Effector memory CD4-positive, alpha-beta T cell (primary cell): ENCODE data around the gene DENND11.

Experiments used
- DNase-seq, 3 donors: peaks; one replicate each; pipeline ENCODE4 v3.0.0-alpha.2; 2020
- H3K27ac ChIP-seq: 2 replicates; pipeline ENCODE4 v1.7.0; 2013; ENCODE audit warnings: mild to moderate bottlenecking, low read length, moderate library complexity; ENCODE audit not compliant: insufficient read depth, poor library complexity, severe bottlenecking
- H3K27me3 ChIP-seq: replicated peaks from 2 replicates; pipeline ENCODE4 v1.7.0; 2013; ENCODE audit warnings: mild to moderate bottlenecking, low read length; ENCODE audit not compliant: insufficient read depth, control insufficient read depth, poor library complexity, severe bottlenecking
- H3K36me3 ChIP-seq: 2 replicates; pipeline ENCODE4 v1.7.0; 2013; ENCODE audit warnings: mild to moderate bottlenecking, low read length, moderate library complexity; ENCODE audit not compliant: control insufficient read depth, insufficient read depth
- H3K4me1 ChIP-seq: 2 replicates; pipeline ENCODE4 v1.7.0; 2013; ENCODE audit warnings: low read length, mild to moderate bottlenecking; ENCODE audit not compliant: control insufficient read depth, insufficient read depth, poor library complexity, severe bottlenecking
- H3K4me3 ChIP-seq: 2 replicates; pipeline ENCODE4 v1.7.0; 2013; ENCODE audit warnings: low read length, low read depth, mild to moderate bottlenecking; ENCODE audit not compliant: insufficient read depth, poor library complexity, severe bottlenecking
- H3K9me3 ChIP-seq: 2 replicates; pipeline ENCODE4 v1.7.0; 2013; ENCODE audit warnings: mild to moderate bottlenecking, low read length, moderate library complexity; ENCODE audit not compliant: control insufficient read depth

DENND11 gene

DNA sequence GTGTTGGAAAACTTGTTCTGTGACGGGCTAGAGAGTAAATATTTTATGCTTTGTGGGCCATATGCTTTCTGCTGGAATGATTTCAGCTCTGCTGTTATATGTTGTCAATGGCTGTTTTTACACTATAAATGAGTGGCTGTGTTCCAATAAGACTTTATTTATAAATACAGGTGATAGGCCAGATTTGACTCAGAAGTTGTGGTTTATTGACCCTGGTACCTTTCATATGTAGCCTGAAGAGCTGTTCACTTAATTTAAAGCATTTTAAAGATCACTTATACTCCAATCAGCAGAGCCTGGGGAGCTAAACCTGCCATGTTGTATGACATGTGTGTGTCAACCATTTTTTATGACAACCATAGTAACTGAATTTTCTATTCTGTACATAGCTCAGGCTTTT, 27.1 kb upstream of the DENND11 start:
- H3K27ac ChIP-seq: no peak overlapping the region
- H3K27me3 ChIP-seq: no peaks in the 10 kb centered on the region
- no peak for DNase-seq
- H3K4me1 ChIP-seq: no peaks in the 10 kb centered on the region
- H3K36me3 ChIP-seq: no peaks in the 10 kb centered on the region
- no peak overlapping the region for H3K4me3 ChIP-seq
- no peaks in the 10 kb centered on the region for H3K9me3 ChIP-seq

DNA sequence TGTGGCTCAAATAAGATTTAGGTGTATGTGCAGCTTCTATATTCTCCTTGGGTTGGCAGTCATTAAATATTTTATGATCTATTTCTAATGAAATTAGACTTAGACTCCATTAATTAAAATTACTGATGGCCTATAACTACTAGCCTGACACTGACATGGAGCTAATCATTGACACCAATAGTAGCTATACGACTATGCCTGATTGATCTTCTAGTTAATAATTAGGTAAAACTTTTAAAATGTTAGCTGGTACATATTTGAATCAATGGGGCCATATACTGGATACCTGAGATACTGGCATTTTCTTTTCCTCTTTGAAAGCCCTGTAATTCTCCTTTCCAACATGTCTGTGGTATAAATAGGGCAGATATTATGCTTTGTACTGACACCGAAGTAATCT, 20.6 kb upstream of the DENND11 start:
- no peaks in the 10 kb centered on the region for H3K4me1 ChIP-seq
- no peak overlapping the region for H3K27ac ChIP-seq
- H3K27me3 ChIP-seq: no peaks in the 10 kb centered on the region
- no peak overlapping the region for H3K4me3 ChIP-seq
- no peak for DNase-seq
- H3K9me3 ChIP-seq: no peaks in the 10 kb centered on the region
- H3K36me3 ChIP-seq: no peaks in the 10 kb centered on the region

DNA sequence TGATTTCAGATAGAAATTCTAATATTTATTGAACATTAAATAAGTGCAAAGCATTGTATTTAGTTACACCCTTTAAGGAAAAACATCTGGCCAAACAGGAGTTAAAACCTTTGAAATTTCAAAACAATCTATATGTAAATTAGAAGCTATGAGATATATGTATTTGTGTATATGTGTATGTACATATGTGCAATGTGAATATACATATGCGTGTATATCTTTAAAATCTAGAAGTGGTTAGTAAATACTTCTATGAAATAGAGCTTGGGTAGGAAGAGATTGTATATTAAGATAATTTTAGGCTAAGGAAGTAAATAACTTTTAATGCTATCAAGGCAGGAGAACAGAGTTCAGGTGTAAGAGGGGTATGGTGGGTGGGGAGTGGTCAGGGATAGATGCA, 15.5 kb upstream of the DENND11 start:
- Histone ChIP-seq H3K27me3 (no peaks in the 10 kb centered on the region), H3K27ac (no peak overlapping the region), H3K4me1 (no peaks in the 10 kb centered on the region), H3K4me3 (no peak overlapping the region), H3K36me3 (no peaks in the 10 kb centered on the region), H3K9me3 (no peaks in the 10 kb centered on the region)
- no peak for DNase-seq

DNA sequence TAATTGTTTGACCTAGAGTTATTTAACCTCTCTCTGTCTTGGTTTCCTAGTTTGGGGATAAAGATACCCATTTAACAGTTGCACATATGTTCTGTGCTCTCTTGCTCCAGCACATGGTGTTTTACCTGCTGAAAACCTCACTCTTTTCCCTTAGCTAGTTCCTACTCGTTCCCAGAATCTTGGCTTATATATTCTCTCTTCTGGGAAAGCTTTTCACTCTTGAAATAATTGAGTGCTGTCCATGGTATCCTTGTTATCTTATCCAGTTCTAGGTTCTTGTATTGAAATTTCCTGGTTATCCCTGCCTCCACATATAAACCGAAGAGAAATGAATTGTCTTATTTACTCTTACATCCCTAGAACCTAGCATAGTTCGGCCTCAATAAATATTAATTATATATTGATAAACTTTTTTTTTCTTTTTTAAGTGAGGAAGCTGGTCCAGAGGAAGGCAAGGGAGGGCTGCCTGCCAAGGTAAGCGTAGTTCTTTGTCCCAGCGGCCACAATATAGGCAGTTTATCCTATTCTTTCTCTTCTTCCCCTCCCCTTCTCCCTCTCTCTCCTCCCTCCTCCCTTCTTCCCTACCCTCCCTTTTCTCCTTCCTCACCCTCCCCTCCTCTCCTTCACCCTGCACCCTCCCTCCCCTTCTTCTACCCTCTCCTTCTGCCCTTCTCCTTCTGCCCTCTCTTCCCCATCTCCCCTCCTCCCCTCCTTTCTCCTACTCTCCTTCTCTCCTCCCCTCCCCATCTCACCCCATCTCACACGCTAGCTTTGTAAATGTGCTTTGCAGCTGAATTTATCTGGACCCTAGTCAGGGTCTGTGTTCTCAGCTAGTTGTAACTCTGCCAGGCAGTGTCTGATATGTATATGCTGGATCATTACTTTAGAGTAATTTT, 14.1 kb upstream of the DENND11 start:
- H3K27ac ChIP-seq: no peak overlapping the region
- no peaks in the 10 kb centered on the region for H3K27me3 ChIP-seq
- H3K36me3 ChIP-seq: no peaks in the 10 kb centered on the region
- H3K4me1 ChIP-seq: no peaks in the 10 kb centered on the region
- DNase-seq: no peak
- no peak overlapping the region for H3K4me3 ChIP-seq
- H3K9me3 ChIP-seq: no peaks in the 10 kb centered on the region

DNA sequence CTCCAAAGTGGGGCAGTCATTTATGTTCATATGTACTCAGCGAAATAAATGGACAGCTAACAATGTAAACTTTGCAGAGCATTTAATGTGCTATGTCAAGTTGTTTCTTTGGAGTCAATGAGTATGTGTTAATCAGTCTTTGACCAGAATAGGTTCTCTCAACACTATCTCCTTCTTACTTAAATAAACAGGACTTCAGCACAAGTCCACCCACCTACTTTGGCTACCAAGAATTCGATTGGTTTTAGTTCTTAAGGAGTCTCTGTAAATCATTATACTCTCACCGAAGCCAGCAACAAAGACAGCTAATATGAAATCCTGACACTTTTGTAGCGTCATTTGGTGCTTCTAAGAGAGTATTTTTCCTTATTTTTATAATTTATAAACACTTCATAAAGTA, 13.1 kb upstream of the DENND11 start:
- H3K4me3 ChIP-seq: no peak overlapping the region

DNA sequence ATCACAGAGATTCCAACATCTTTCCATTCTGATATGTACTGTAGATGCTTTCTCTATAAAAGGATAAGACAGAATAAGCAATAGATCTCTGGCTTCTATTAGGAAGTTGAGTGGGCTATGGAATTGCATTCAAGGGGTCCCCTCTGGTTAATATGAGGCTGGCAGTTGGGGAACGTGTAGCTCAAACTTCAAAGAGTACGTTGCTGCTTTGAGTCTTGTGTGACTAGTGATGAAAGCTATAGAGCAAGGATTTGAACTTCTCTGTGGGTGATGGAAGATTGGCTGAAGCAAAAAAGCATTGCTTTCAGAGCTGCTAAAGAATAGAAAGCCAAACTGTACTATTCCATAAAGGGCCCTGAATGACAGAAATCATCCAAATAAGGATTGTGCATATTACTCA, 12.6 kb upstream of the DENND11 start:
- Histone ChIP-seq H3K4me3 (no peak overlapping the region), H3K27me3 (no peaks in the 10 kb centered on the region)

More for the DNA sequence above, 13.1 kb upstream of the DENND11 start:
- H3K27me3 ChIP-seq: no peaks in the 10 kb centered on the region
- DNase-seq: no peak
- no peak overlapping the region for H3K27ac ChIP-seq
- H3K4me1 ChIP-seq: no peaks in the 10 kb centered on the region
- H3K36me3 ChIP-seq: no peaks in the 10 kb centered on the region
- no peaks in the 10 kb centered on the region for H3K9me3 ChIP-seq

DNA sequence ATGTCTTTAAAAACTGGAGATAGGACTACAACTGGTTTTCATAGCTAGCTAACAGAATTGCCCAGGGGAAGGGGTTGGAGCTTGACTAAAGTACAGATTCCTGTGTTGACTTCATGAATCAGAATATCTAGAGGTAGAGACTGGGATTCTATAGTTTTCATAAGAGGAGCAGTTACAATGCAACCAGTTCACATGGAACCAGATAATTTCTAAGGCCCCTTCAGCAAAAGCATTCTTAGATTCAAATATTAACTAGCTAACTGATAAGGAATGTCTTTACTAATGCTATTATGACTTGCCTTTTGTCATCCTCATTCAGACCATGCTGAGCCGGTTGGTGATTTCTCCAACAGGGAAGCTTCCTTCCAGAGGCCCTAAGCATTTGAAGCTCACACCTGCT, 11.9 kb upstream of the DENND11 start:
- Histone ChIP-seq H3K4me3 (no peak overlapping the region), H3K36me3 (no peaks in the 10 kb centered on the region), H3K27me3 (no peaks in the 10 kb centered on the region), H3K4me1 (no peaks in the 10 kb centered on the region), H3K27ac (no peak overlapping the region), H3K9me3 (no peaks in the 10 kb centered on the region)
- no peak for DNase-seq

More for the DNA sequence above, 12.6 kb upstream of the DENND11 start:
- DNase-seq: no peak
- H3K27ac ChIP-seq: no peak overlapping the region
- H3K9me3 ChIP-seq: no peaks in the 10 kb centered on the region
- no peaks in the 10 kb centered on the region for H3K4me1 ChIP-seq
- H3K36me3 ChIP-seq: no peaks in the 10 kb centered on the region

DNA sequence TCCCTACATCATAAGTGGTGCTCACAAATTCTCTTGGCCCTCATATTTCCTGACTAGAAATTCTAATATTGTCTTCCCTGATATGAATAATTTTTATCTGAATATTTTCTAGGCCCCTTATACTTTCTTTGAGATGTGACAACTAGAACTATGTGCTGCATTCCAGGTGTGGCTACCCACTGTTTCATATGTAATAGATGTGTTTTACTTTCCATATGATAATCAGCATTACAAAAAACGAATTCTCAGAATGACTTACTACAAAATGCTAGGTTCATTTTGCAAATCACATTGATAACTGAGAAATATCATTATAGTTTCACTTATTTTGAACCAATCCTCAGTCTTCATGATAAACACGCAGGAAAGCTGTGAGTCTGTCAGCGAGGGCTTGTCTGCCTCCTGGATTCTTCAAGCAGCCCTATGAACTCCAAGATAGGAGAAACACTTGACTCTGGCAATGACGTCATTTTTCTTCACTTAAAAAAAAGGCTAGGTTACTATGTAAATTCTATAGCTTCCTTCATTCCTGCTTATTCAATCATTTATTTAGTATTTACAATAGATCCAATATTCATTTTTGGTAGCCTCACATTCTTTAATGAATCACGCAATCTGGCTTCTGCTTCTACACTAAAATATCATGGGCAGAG, 10.8 kb upstream of the DENND11 start:
- Histone ChIP-seq H3K9me3 (no peaks in the 10 kb centered on the region), H3K4me3 (no peak overlapping the region), H3K27me3 (no peaks in the 10 kb centered on the region), H3K36me3 (no peaks in the 10 kb centered on the region), H3K4me1 (no peaks in the 10 kb centered on the region), H3K27ac (no peak overlapping the region)
- DNase-seq: no peak

DNA sequence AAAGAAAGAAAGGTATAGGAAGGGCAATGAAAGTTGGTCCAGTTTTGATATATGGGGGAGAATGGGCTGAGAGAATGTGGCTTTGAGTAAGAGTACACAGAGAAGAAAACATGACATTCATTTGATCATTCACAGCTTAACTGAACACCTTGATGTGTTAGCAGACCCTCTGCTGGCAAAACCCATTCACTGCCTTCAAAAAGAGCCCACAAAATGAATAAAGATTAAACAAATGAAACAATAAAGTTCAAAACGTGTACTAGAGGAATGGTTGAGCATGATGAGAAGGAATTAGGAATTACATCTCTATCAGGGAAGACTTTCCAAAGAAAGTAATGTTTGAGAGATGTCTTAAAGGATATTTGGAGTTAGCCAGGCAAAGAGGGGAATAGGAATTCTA, 8.3 kb upstream of the DENND11 start:
- no peaks in the 10 kb centered on the region for H3K36me3 ChIP-seq
- no peak overlapping the region for H3K4me3 ChIP-seq
- no peaks in the 10 kb centered on the region for H3K4me1 ChIP-seq
- no peak for DNase-seq
- no peak overlapping the region for H3K27ac ChIP-seq
- H3K9me3 ChIP-seq: no peaks in the 10 kb centered on the region
- no peaks in the 10 kb centered on the region for H3K27me3 ChIP-seq

DNA sequence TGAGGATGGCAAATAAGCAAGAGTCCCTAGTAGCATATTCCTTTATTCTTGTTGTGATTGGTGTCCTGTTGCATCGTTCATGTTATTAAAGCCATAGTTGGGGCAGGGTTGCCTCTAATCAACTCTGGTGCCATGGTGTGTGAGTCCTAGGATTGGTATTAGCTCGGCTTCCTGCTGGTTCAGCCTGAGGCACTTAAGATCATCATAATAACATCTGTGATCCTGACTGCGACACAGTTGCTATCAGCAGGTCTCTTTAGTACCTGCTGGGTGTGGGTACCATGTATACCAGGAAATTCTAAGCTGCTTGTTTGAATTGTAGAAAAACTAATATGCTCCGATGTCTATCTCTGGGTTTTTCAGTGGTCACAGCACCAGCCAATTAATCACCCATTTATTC, 7.8 kb upstream of the DENND11 start:
- Histone ChIP-seq H3K4me1 (no peaks in the 10 kb centered on the region), H3K36me3 (no peaks in the 10 kb centered on the region), H3K9me3 (no peaks in the 10 kb centered on the region), H3K27ac (no peak overlapping the region), H3K27me3 (no peaks in the 10 kb centered on the region), H3K4me3 (no peak overlapping the region)
- no peak for DNase-seq
